GM12878 (cell line): Measurements from ENCODE around the gene WDR89. TPM values are rescaled to one million over a fixed set of nuclear protein-coding genes. Genes with fewer than 3 reads are reported as not detected.
"Not testable (repeated sequence)": the region's sequence is repeated elsewhere in the genome, so short reads cannot be mapped to it uniquely, and the experiment has no call there.

Experiments used
- ATAC-seq: fragments of 200-7000 bp; cut with Tn5 transposase; 3 replicates; pipeline ENCODE4 v1.9.1; 2020; ENCODE audit warnings: mild to moderate bottlenecking, moderate library complexity
- BruUV-seq: library from RNA; stranded (reverse); fragments of 400-500 nt; replicated peaks from 2 replicates; lab custom pipeline; 2021; lab: Mats Ljungman, UMichigan
- CTCF ChIA-PET: fragments of 300-600 bp; sonication (Branson Sonifier 250); formaldehyde crosslinking; extraction: SDS; loops from one replicate; lab custom pipeline; 2021; ENCODE audit warnings: inconsistent platforms; lab: Yijun Ruan, JAX
- POLR2A ChIA-PET: fragments of 350-600 bp; formaldehyde crosslinking; extraction: SDS; loops from one replicate; lab custom pipeline; 2021; ENCODE audit warnings: inconsistent platforms; lab: Charles Lee
- RAD21 ChIA-PET: fragments of 300-600 bp; sonication (Branson Sonifier 250); formaldehyde crosslinking; loops from one replicate; lab custom pipeline; 2023; ENCODE audit warnings: antibody characterized with exemption; ENCODE audit not compliant: unreplicated experiment; lab: Charles Lee
- SMC1A ChIA-PET: fragments of 300-600 bp; sonication (Branson Sonifier 250); formaldehyde crosslinking; loops from one replicate; lab custom pipeline; 2023; ENCODE audit not compliant: unreplicated experiment, uncharacterized antibody; lab: Charles Lee
- DNase-seq: peaks from one replicate; pipeline ENCODE4 v3.0.0-alpha.2; 2011; ENCODE audit warnings: low read depth, low spot score
- FAIRE-seq: peaks from 3 replicates; lab custom pipeline; 2011; peaks lifted over from hg19 to GRCh38; lab: Jason Lieb, UNC
- H2AFZ ChIP-seq: 2 replicates; pipeline ENCODE4 v1.6.0; 2011; ENCODE audit warnings: low read depth, low read length, control low read depth; ENCODE audit not compliant: control insufficient read depth
- H3K27ac ChIP-seq: 2 replicates; pipeline ENCODE4 v1.5.1; 2011; ENCODE audit warnings: control low read depth; ENCODE audit not compliant: control insufficient read depth, insufficient read depth
- H3K27me3 ChIP-seq, 2 experiments: replicated peaks in 1 of 2; 2 replicates each; pipeline versions ENCODE4 v1.6.0 to v1.6.1; 2011; ENCODE audit warnings: low read length in 1 of 2; ENCODE audit not compliant: control insufficient read depth in 2 of 2, insufficient read depth in 2 of 2
- H3K36me3 ChIP-seq, 2 experiments: 2 replicates each; pipeline ENCODE4 v1.5.1; 2011; ENCODE audit warnings: low read length in 1 of 2; ENCODE audit not compliant: control insufficient read depth in 2 of 2, insufficient read depth in 2 of 2
- H3K4me1 ChIP-seq: 2 replicates; pipeline ENCODE4 v1.6.1; 2011; ENCODE audit warnings: mild to moderate bottlenecking, low read length, moderate library complexity, mixed read lengths; ENCODE audit not compliant: control insufficient read depth, insufficient read depth
- H3K4me2 ChIP-seq: 2 replicates; pipeline ENCODE4 v1.6.0; 2011; ENCODE audit warnings: control low read depth; ENCODE audit not compliant: control insufficient read depth, insufficient read depth
- H3K4me3 ChIP-seq: fragments of 200-600 bp; sonication (generic); 2 replicates; pipeline ENCODE4 v1.5.1; 2016
- H3K79me2 ChIP-seq: 2 replicates; pipeline ENCODE4 v1.6.0; 2011; ENCODE audit warnings: low read length; ENCODE audit not compliant: control insufficient read depth, insufficient read depth
- H3K9ac ChIP-seq: 2 replicates; pipeline ENCODE4 v1.8.0; 2011; ENCODE audit warnings: low read length, control low read depth, mixed read lengths; ENCODE audit not compliant: control insufficient read depth, insufficient read depth
- H3K9me3 ChIP-seq: replicated peaks from 3 replicates; pipeline ENCODE4 v1.5.1; 2011; ENCODE audit warnings: mild to moderate bottlenecking, low read length; ENCODE audit not compliant: control insufficient read depth, insufficient read depth
- H4K20me1 ChIP-seq: 2 replicates; pipeline ENCODE4 v1.6.0; 2011; ENCODE audit not compliant: control insufficient read depth, insufficient read depth
- LARP7 ChIP-seq: fragments of 450-650 bp; IDR thresholded peaks from 2 replicates; pipeline ENCODE4 v1.6.1; 2017; ENCODE audit warnings: mild to moderate bottlenecking
- MYB ChIP-seq: fragments of 150-350 bp; IDR thresholded peaks from 2 replicates; pipeline ENCODE4 v1.6.1; 2014; ENCODE audit warnings: mild to moderate bottlenecking, low read depth, low read length, borderline replicate concordance
- SMAD1 ChIP-seq: fragments of 450-650 bp; IDR thresholded peaks from 2 replicates; pipeline ENCODE4 v1.6.1; 2018; ENCODE audit warnings: mild to moderate bottlenecking, low read depth; ENCODE audit not compliant: partially characterized antibody
- SMC3 ChIP-seq: IDR thresholded peaks from 2 replicates; pipeline ENCODE4 v1.6.1; 2011; ENCODE audit warnings: low read length, improper control_type of control experiment, borderline replicate concordance
- SREBF2 ChIP-seq: IDR thresholded peaks from 2 replicates; pipeline ENCODE4 v1.6.1; 2012; ENCODE audit warnings: mild to moderate bottlenecking, low read length
- ZNF622 ChIP-seq: fragments of 450-650 bp; IDR thresholded peaks from 2 replicates; pipeline ENCODE4 v1.6.1; 2017; ENCODE audit warnings: mild to moderate bottlenecking, inconsistent platforms
- WGBS: methylation state at CpG from one replicate; pipeline ENCODE4 v1.1.6; 2016; ENCODE audit warnings: low lambda C conversion rate; ENCODE audit not compliant: insufficient replicate concordance, insufficient coverage; ENCODE audit errors: missing lambda C conversion rate; 5-methylcytosine and 5-hydroxymethylcytosine counted together
- in situ Hi-C: fragments of 300-500 bp; cut with MboI; formaldehyde crosslinking; loops from 9 replicates; pipeline ENCODE4 v1.14.3; 2018; ENCODE audit warnings: mixed read lengths
- intact Hi-C: fragments of 100-400 bp; cut with micrococcal nuclease; formaldehyde crosslinking; loops from one replicate; pipeline ENCODE4 v1.14.2; 2022; ENCODE audit not compliant: unreplicated experiment
- polyA plus RNA-seq, 11 experiments: library from polyadenylated mRNA; depleted of rRNA in 4 of 11; unstranded in 6 of 11; stranded (reverse) in 5 of 11; fragments of >200 nt; fragmentation: Nextera tagmentation in 4 of 11; fragmentation: Illumina TruSeq in 1 of 11; extraction: Ambion mirVana in 4 of 11; extraction: Trizol in 1 of 11; gene quantifications; 1 replicate in 1 of 11; 2 replicates in 10 of 11; pipeline versions ENCODE4 v1.2.1 to v1.2.3, GENCODE V29; 2011 to 2016; ENCODE audit warnings: inconsistent platforms in 2 of 11, missing spikeins in 2 of 11, low read depth in 1 of 11
- total RNA-seq, 4 experiments: library from RNA; depleted of rRNA in 3 of 4; stranded (reverse); fragments of >200 nt in 3 of 4; fragmentation: Illumina TruSeq in 1 of 4; extraction: Trizol in 1 of 4; gene quantifications; 2 replicates each; pipeline versions ENCODE4 v1.2.1 to v1.2.3, GENCODE V29; 2013 to 2021
- TF ChIP-seq, protein P1 (sequence below): fragments of 450-650 bp; IDR thresholded peaks from 2 replicates; pipeline ENCODE4 v1.6.1; 2017; ENCODE audit warnings: mild to moderate bottlenecking, moderate library complexity
- TF ChIP-seq, protein P2 (sequence below): fragments of 450-650 bp; IDR thresholded peaks from 2 replicates; pipeline ENCODE4 v1.6.1; 2017; ENCODE audit warnings: borderline replicate concordance
- TF ChIP-seq, protein P3 (sequence below): IDR thresholded peaks from 2 replicates; pipeline ENCODE4 v1.6.1; 2012; ENCODE audit warnings: low read depth, low read length, improper control_type of control experiment

The WDR89 gene
- total and polyA plus RNA-seq, 10 of the 15 experiments (the other 5 are each of a cell fraction or from before 2014, with no cell fraction given): 11.8 to 25.7 (median 17.5) TPM

DNA sequence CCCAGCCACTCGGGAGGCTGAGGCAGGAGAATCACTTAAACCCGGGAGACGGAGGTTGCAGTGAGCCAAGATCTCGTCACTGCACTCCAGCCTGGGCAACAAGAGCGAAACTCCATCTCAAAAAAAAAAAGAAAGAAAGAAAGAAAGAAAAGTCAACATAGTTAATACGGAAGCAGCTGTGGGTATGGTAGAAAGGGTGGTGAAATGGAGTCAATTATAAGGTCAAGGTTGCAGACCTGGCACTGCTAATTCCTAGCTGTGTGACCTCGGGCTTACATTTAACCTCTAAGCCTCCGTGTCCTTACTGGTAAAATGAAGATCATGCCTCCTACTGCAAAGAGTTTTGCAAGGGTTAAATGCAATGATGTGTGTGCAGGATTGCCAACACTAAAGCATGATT lies 58.6 kb downstream of the WDR89 start:
- intact Hi-C loops, H3K4me2 ChIP-seq, in situ Hi-C loops, ATAC-seq, FAIRE-seq, H3K79me2 ChIP-seq, H3K36me3 ChIP-seq, H2AFZ ChIP-seq, BruUV-seq, H3K9me3 ChIP-seq, RAD21 ChIA-PET, H4K20me1 ChIP-seq, SMC1A ChIA-PET, H3K27ac ChIP-seq, H3K27me3 ChIP-seq, H3K9ac ChIP-seq, H3K4me1 ChIP-seq, POLR2A ChIA-PET, H3K4me3 ChIP-seq, DNase-seq: not testable (repeated sequence)
- 73% methylated on average over 8 of the region's 8 CpGs for WGBS
- CTCF ChIA-PET: interaction anchor here (0.6 kb wide), 1 partner anchor 54 kb away, joined by 3 read pairs; no protein-coding TSS in a partner anchor

DNA sequence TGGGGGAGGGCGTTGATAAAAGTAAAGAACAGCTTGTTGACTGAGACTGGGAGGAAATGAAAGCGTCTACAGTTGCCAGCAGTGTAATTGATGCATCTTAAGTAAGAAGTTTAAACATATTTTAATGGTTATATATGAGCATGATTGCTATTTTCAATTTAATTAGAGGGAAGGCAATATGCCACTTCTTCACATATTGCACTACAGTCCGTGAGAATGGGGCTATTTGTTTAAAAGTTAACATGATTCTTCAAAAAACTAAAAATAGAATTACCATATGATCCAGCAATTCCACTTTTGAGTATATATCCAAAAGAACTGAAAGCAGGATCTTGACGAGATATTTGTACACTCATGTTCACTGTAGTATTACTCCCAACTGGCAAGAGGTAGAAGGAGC lies 60.2 kb downstream of the WDR89 start:
- BruUV-seq: no TSS peak
- H4K20me1 ChIP-seq: no peaks in the 10 kb centered on the region
- no peak overlapping the region for H3K9ac ChIP-seq
- H3K27me3 ChIP-seq: no peaks in the 10 kb centered on the region
- H3K27ac ChIP-seq: no peak overlapping the region
- intact Hi-C loops: no loop called here
- WGBS: 23% methylated on average over 4 of the region's 4 CpGs
- H3K4me2 ChIP-seq: no peak overlapping the region
- H2AFZ ChIP-seq: no peak overlapping the region
- ChIA-PET SMC1A (no interaction called here), POLR2A (no interaction called here), RAD21 (no interaction called here), CTCF (interaction anchor here (0.9 kb wide), 1 partner anchor 17 kb away, joined by 3 read pairs; no protein-coding TSS in a partner anchor)
- ATAC-seq (no peak), DNase-seq (no peak), FAIRE-seq (no peak)
- no peaks in the 10 kb centered on the region for H3K36me3 ChIP-seq
- H3K4me3 ChIP-seq: no peak overlapping the region
- no peaks in the 10 kb centered on the region for H3K4me1 ChIP-seq
- no peaks in the 10 kb centered on the region for H3K9me3 ChIP-seq
- in situ Hi-C loops: no loop called here
- H3K79me2 ChIP-seq: no peaks in the 10 kb centered on the region
- TF ChIP-seq SMAD1 (no peak), MYB (no peak), SMC3 (no peak), SREBF2 (no peak), ZNF622 (no peak), LARP7 (no peak)
- TF ChIP-seq, protein P1, sequence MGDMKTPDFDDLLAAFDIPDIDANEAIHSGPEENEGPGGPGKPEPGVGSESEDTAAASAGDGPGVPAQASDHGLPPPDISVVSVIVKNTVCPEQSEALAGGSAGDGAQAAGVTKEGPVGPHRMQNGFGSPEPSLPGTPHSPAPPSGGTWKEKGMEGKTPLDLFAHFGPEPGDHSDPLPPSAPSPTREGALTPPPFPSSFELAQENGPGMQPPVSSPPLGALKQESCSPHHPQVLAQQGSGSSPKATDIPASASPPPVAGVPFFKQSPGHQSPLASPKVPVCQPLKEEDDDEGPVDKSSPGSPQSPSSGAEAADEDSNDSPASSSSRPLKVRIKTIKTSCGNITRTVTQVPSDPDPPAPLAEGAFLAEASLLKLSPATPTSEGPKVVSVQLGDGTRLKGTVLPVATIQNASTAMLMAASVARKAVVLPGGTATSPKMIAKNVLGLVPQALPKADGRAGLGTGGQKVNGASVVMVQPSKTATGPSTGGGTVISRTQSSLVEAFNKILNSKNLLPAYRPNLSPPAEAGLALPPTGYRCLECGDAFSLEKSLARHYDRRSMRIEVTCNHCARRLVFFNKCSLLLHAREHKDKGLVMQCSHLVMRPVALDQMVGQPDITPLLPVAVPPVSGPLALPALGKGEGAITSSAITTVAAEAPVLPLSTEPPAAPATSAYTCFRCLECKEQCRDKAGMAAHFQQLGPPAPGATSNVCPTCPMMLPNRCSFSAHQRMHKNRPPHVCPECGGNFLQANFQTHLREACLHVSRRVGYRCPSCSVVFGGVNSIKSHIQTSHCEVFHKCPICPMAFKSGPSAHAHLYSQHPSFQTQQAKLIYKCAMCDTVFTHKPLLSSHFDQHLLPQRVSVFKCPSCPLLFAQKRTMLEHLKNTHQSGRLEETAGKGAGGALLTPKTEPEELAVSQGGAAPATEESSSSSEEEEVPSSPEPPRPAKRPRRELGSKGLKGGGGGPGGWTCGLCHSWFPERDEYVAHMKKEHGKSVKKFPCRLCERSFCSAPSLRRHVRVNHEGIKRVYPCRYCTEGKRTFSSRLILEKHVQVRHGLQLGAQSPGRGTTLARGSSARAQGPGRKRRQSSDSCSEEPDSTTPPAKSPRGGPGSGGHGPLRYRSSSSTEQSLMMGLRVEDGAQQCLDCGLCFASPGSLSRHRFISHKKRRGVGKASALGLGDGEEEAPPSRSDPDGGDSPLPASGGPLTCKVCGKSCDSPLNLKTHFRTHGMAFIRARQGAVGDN: no peak
- TF ChIP-seq, protein P2, sequence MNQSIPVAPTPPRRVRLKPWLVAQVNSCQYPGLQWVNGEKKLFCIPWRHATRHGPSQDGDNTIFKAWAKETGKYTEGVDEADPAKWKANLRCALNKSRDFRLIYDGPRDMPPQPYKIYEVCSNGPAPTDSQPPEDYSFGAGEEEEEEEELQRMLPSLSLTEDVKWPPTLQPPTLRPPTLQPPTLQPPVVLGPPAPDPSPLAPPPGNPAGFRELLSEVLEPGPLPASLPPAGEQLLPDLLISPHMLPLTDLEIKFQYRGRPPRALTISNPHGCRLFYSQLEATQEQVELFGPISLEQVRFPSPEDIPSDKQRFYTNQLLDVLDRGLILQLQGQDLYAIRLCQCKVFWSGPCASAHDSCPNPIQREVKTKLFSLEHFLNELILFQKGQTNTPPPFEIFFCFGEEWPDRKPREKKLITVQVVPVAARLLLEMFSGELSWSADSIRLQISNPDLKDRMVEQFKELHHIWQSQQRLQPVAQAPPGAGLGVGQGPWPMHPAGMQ: no peak
- TF ChIP-seq, protein P3, sequence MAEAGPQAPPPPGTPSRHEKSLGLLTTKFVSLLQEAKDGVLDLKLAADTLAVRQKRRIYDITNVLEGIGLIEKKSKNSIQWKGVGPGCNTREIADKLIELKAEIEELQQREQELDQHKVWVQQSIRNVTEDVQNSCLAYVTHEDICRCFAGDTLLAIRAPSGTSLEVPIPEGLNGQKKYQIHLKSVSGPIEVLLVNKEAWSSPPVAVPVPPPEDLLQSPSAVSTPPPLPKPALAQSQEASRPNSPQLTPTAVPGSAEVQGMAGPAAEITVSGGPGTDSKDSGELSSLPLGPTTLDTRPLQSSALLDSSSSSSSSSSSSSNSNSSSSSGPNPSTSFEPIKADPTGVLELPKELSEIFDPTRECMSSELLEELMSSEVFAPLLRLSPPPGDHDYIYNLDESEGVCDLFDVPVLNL: no peak
